Activated CD8-positive, alpha-beta memory T cell treated with anti-CD3 and anti-CD28 coated beads, Interleukin-2, amount 50 U/mL, for 1 hour (primary cell): ENCODE data around the gene CARD8.
A peak's percentile ranks its signal among the peaks of the same experiment; 100 is the strongest.

Source experiments
- DNase-seq: peaks from one replicate; pipeline ENCODE4 v3.0.0-alpha.2; 2020; ENCODE audit errors: extremely low read depth

The CARD8 gene

DNA sequence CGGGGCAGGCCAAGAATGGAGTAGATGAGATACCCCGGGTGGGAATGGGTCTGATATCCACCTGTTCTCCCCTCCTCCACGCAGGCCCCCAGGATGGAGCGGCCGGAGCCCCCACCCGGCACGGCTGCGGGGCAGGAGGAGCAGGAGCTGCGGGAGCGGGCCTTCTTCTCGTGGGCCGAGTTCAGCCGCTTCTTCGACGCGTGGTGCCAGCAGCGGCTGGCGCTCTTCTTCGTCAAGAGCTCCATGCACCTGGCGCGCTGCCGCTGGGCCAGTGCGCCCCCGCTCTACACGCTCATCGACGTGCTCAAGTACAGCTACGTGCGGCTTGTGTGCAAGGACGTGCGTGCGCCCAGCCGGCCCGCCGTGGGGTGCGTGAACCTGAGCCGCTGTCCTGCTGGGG, 84.0 kb downstream of the CARD8 start:
- no peak for DNase-seq

DNA sequence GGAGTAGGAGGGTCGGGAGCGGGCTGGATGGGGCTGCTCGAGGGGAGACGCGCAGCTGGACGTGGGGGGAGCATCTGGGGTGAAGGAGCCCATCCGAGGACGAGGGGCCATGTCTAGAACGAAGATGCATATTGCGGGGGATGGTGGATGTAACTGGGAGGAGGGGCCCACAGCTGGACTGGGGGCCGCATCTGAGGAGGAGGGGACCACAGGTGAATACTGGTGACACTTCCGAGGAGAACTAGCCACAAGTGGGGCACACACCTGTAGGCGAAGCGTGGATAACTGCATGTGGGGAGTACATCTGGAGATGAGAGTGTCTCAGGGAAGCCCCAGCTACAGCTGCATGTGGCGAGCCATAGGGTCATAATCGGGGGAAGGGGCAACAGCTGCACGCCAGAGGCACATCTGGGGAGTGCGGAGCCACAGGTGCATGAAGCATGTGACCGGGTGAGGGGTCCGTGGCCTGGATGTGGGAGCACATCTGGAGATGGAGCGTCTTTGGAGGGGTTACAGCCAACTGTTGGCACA, 84.8 kb downstream of the CARD8 start:
- no peak for DNase-seq

DNA sequence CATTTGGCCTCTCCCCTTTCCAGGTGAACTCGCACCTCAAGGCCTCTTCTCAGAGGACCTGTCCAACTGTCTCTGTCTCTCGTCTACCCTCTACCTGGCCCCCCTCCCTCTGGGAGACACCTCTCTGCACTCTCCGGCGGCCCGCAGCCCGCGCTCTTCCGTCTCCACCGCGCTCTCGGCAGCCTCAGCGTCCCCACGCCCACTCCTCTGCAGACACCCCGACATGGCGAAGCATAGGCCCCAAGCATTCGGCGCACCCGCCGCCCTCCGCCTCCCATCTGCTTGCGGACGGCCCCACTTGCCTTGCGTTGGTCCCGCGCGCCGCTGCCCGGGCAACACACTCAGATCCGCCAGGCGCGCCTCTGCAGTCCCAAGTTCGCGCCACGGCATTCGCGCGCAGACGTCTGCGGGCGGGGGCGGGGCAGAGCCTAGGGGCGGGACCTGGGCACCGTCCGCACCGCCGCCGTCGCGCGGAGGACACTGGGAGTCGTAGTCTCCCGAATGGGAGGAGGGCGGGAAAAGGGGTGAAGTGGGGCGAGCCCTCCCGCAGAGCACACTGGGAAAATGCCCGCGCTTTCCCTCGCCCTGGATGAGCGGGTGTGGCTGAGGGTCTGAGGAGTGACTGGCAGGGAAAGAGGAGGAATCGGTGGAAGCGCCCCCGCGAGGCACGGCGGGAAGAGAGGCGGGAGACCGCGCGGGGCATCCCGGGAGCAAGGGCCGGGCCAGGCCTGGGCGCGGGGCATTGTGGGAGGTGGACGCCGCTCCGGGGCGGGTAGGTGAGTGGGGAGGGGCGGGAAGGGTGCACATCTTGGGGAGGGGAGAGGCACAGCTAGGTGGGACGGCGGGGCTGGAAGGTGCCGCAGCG, 85.5 kb downstream of the CARD8 start, which contains the start of the genes LIG1 and ZSWIM9:
TSS of gene LIG1 (minus strand) at position 406 of the 865 bp plus-strand sequence. CDS start 4,778 bp downstream, outside the sequence.
TSS of gene ZSWIM9 (plus strand) at position 742 of the 865 bp plus-strand sequence. CDS start 1,123 bp downstream, outside the sequence.
- DNase-seq, result peak; percentile 51

DNA sequence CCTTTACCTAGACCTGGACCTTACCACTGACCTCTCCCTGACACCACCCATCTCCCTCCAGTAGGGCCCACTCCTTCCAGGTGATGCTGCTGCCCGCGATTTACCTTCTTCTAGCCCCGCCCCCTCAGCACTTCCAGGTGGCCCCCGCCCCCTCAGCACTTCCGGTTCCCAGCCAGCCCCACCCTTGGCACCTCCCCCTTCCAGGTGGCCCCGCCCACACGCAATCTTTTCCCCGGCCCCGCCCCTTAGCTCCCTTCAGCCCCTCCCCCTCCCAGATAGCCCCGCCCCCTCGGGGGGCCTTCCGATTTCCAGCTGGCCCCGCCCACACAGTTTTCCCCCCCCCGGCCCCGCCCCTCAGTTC, 86.2 kb downstream of the CARD8 start:
- peak; percentile 81 for DNase-seq

DNA sequence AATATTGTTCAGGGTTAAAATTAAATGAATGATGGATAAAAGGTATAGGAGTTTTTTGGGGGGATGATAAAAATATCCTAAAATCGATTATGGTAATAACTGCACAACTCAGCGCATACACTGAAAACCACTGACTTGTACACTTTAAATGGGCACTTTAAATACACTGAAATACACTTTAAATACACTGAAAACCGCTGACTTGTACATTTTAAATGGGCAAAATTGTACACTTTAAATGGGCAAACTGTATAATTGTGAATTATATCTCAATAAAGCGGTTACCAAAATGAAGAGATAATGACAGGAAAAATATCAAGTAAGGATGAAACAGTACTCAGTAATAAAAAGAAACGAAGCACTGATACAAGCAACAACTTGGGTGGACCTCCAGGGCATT, 87.0 kb downstream of the CARD8 start:
- DNase-seq, result no peak

DNA sequence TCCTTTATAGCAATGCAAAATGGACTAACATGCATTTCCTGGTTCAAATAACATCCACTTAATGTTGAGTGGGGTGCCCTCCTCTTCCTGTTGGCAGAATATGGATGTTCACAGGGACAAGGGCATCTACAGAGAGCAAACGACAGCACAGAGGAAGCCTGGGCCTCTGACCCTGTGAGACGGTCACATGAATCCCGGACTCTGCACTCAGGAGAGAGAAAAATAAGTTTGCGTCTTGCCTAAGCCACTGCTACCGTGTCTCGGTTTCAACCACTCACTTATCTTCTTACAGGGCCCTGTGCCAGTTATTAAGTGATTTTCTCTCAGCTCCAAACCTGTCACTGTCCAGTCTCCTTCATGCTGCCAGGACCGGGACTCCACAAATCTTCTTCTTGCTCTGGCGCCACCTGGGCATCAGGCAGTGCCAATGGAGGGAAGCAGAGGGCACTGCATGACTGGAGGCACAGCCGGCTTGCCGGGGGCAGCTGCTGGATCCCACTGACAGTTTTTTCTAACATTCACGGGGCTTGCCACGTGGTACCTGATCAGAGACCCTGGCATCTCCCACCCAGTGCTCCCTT, 97.4 kb downstream of the CARD8 start:
- no peak for DNase-seq
